Subcutaneous adipose tissue (tissue), 4 donors: ENCODE results near the gene TRIM9. TPM values are rescaled to one million over a fixed set of nuclear protein-coding genes. Genes with fewer than 3 reads are reported as not detected.

Experiments
- CTCF ChIP-seq: fragments of 450-650 bp; IDR thresholded peaks from one replicate; pipeline ENCODE4 v1.5.1; 2016; ENCODE audit warnings: low read depth, mild to moderate bottlenecking, control low read depth, antibody characterized with exemption, moderate library complexity
- total RNA-seq, 4 donors: library from RNA; depleted of rRNA; stranded (reverse); fragments of >200 nt; gene quantifications; one replicate each; pipeline ENCODE4 v1.1.0, GENCODE V29; 2016

TRIM9 gene
- total RNA-seq, 4 donors from 2014 or later, result 0.33 to 6.3 (median 3.0) TPM

DNA sequence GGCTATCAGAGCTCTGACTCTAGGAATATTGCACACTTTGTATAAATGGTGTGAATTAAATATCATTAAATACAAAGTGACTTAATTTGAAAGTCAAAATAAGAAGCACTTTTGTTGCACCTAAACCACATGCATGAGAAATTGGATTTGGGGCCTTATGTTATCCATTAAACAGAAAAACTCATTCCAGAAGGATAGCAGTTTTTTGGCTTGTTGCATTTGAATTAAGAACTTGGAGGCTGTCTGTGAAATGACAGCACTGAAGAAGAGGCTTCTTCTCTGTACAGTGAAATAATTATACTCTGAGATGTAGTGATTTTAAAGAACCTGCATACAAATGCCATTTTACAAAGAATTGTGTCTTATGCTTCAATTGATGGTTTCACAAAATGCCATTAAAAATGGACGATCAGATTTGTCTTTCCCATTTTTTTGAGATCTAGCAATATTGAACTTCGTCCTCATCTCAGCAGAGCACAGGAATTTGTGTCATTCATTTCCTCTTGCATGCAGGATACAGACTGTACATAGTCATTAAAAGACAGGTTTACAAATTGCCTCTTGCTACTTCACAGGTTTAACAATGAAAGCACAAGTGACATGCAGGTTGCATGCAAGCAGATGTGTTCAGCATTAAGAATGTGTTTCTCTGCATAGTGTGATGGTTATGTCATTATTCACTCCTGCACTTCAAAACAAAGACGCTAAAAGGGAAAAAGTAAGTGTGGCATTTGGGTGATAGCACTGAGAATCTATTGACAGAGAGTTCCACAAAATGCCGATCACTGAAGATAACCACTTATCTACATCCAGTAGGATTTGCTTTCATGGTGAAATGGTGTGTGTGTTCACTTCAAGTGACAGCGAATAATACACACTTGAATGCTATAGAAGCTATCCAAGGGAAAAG is 114.7 kb downstream of the TRIM9 start:
- TF ChIP-seq CTCF, result no peak

- no peak for TF ChIP-seq CTCF
Observed at GRCh38 chr14:50978888-50979287, 116.0 kb downstream of the TRIM9 start.

DNA sequence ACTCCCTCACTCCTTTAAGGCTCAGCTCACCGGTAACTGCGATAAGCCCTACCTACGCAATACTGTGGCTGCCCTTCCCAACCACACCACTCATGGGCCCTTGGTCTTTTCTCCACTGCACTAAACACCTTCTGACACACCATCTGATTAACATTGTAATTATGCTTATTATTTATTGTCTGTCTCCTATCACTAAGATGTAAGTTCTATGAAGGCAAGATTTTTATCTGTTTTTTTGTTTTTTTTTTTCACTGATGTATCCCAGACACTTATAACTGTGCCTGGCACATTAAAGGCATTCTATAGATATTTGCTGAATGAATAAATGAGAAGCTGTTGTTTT is 116.4 kb downstream of the TRIM9 start:
- TF ChIP-seq CTCF, result no peak

- no peak for TF ChIP-seq CTCF
Observed at GRCh38 chr14:50977863-50978528, 116.9 kb downstream of the TRIM9 start.

- TF ChIP-seq CTCF, result no peak
Observed at GRCh38 chr14:50974118-50974517, 120.8 kb downstream of the TRIM9 start.

DNA sequence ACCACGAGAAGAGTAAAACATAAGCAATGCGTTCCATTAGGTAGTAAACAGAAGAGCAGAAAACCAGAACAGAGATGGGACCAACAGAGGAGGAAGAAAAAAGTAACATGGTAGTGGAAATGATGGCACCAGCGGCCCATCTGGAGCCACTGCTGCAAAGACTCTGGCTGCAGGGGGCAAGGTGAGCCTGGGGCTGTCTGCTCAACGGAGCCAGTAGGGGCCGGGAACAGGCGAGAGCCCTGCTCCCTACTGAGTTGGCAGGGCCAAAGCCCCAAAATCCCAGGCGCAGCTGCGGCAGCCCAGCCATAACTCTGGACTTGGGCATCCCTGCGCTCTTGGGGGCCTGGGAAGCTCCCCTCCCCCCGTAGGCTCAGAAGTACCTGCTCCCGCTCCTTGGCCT is 122.2 kb downstream of the TRIM9 start:
- TF ChIP-seq CTCF, result no peak

DNA sequence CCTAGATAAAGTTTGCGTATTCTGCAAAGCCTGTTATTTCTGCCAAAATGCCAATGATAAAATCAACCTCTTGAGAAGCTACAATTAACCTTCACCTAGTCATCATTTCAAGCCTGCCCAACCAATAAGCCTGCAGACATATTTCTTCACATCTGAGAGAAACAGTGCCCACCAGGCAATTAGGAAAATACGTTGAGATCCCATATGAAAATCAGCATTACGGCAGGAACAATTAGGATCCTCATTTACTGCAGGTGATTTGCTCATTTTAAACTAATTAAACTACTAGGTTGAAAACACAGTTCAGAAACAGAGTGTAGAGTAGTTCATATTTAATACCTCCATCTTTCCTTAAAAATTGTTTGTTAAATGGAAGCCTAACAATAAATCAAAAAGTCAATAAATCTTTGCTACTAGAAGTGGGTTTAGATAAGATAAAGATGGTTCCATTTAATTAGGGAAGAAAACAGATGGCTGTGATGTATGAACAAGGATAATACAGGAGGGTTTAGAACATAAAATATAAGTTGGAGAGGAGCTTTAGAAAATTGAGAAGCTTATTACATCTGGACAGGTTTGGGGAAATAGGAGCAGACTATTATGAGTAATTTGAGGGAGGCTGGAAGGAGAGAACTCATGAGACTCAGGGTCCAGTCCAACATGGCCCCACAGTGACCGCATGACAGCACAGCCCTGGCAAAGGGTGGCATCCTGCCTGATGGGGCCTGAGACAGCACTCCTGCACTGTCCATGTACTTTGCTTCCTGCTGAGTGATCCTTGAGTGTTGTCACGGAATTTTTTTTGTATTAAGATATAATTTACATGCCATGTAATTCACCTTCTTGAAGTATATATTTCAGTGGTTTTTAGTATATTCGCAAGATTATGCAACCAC is 123.8 kb downstream of the TRIM9 start:
- no peak for TF ChIP-seq CTCF
